ENCODE measurements around the gene CETP. TPM values are rescaled to one million over a fixed set of nuclear protein-coding genes. Genes with fewer than 3 reads are reported as not detected.

The CETP gene
- total and polyA plus RNA-seq, 2 of the 13 experiments (the other 11 are each of a cell fraction or from before 2014, with no cell fraction given), result 0.31 to 9.8 TPM

DNA sequence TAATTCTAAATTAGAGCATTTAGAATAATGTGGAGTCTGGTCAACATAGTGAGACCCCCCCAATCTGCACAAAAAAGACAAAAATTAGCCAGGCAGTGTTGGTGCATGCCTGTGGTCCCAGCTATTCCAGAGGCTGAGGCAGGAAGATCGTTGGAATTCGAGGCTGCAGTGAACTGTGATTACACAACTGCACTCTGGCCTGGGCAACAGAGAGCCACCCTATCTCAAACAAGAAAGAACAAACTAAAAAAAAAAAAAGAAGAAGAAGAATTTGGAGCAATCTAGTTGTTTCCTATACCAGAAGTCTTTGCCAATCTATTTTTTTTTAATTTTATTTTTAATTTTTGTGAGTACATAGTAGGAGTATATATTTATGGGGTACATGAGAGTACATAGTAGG, 6.0 kb downstream of the CETP start (continued):
- TF ChIP-seq, protein P1, sequence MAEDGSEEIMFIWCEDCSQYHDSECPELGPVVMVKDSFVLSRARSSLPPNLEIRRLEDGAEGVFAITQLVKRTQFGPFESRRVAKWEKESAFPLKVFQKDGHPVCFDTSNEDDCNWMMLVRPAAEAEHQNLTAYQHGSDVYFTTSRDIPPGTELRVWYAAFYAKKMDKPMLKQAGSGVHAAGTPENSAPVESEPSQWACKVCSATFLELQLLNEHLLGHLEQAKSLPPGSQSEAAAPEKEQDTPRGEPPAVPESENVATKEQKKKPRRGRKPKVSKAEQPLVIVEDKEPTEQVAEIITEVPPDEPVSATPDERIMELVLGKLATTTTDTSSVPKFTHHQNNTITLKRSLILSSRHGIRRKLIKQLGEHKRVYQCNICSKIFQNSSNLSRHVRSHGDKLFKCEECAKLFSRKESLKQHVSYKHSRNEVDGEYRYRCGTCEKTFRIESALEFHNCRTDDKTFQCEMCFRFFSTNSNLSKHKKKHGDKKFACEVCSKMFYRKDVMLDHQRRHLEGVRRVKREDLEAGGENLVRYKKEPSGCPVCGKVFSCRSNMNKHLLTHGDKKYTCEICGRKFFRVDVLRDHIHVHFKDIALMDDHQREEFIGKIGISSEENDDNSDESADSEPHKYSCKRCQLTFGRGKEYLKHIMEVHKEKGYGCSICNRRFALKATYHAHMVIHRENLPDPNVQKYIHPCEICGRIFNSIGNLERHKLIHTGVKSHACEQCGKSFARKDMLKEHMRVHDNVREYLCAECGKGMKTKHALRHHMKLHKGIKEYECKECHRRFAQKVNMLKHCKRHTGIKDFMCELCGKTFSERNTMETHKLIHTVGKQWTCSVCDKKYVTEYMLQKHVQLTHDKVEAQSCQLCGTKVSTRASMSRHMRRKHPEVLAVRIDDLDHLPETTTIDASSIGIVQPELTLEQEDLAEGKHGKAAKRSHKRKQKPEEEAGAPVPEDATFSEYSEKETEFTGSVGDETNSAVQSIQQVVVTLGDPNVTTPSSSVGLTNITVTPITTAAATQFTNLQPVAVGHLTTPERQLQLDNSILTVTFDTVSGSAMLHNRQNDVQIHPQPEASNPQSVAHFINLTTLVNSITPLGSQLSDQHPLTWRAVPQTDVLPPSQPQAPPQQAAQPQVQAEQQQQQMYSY (CRISPR knock-in tag; IDR thresholded peaks at IDR 0.05), result no peak
- TF ChIP-seq ZNF451 (CRISPR knock-in tag; IDR thresholded peaks at IDR 0.05) (no peak), ZNF788 (CRISPR knock-in tag; IDR thresholded peaks at IDR 0.05; ENCODE audit: borderline replicate concordance) (peak; percentile 65; the same call in 1 of the 2 replicates), TEF (CRISPR knock-in tag; IDR thresholded peaks at IDR 0.05) (peak; percentile 94), CEBPG (CRISPR knock-in tag; IDR thresholded peaks at IDR 0.05) (peak; percentile 97), AHR (CRISPR knock-in tag; IDR thresholded peaks at IDR 0.05) (no peak), ZNF121 (CRISPR knock-in tag; IDR thresholded peaks at IDR 0.05) (peak; percentile 82), ZNF207 (IDR thresholded peaks at IDR 0.05; ENCODE audit: borderline replicate concordance) (no peak), NR1H2 (CRISPR knock-in tag; IDR thresholded peaks at IDR 0.05; ENCODE audit: borderline replicate concordance, low read depth) (no peak), MTERF4 (CRISPR knock-in tag; IDR thresholded peaks at IDR 0.05) (no peak), CBX1 (IDR thresholded peaks at IDR 0.05; ENCODE audit: low read depth) (no peak), KAT8 (CRISPR knock-in tag; IDR thresholded peaks at IDR 0.05) (peak; percentile 65), CBFB (CRISPR knock-in tag; IDR thresholded peaks at IDR 0.05) (no peak), RBFOX2 (IDR thresholded peaks at IDR 0.05; ENCODE audit: low read depth, low read length) (no peak), PAWR (CRISPR knock-in tag; IDR thresholded peaks at IDR 0.05; ENCODE audit: borderline replicate concordance) (no peak), GATA4 (IDR thresholded peaks at IDR 0.05; ENCODE audit: borderline replicate concordance, low read depth) (no peak), ZNF432 (CRISPR knock-in tag; IDR thresholded peaks at IDR 0.05; ENCODE audit: borderline replicate concordance) (no peak), MAF1 (CRISPR knock-in tag; IDR thresholded peaks at IDR 0.05; ENCODE audit: borderline replicate concordance) (no peak), ZMYM4 (CRISPR knock-in tag; IDR thresholded peaks at IDR 0.05) (peak; percentile 71), MED1 (CRISPR knock-in tag; IDR thresholded peaks at IDR 0.05) (peak; percentile 79), DRAP1 (CRISPR knock-in tag; IDR thresholded peaks at IDR 0.05) (0 out of 2 replicates have a peak, but pooled peaks have one; percentile 35), CEBPB (IDR thresholded peaks at IDR 0.05; ENCODE audit: borderline replicate concordance, low read depth, low read length) (peak; percentile 95)
- TF ChIP-seq, protein P2, sequence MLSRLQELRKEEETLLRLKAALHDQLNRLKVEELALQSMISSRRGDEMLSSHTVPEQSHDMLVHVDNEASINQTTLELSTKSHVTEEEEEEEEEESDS (CRISPR knock-in tag; IDR thresholded peaks at IDR 0.05; ENCODE audit: borderline replicate concordance), result no peak
- TF ChIP-seq, protein P3, sequence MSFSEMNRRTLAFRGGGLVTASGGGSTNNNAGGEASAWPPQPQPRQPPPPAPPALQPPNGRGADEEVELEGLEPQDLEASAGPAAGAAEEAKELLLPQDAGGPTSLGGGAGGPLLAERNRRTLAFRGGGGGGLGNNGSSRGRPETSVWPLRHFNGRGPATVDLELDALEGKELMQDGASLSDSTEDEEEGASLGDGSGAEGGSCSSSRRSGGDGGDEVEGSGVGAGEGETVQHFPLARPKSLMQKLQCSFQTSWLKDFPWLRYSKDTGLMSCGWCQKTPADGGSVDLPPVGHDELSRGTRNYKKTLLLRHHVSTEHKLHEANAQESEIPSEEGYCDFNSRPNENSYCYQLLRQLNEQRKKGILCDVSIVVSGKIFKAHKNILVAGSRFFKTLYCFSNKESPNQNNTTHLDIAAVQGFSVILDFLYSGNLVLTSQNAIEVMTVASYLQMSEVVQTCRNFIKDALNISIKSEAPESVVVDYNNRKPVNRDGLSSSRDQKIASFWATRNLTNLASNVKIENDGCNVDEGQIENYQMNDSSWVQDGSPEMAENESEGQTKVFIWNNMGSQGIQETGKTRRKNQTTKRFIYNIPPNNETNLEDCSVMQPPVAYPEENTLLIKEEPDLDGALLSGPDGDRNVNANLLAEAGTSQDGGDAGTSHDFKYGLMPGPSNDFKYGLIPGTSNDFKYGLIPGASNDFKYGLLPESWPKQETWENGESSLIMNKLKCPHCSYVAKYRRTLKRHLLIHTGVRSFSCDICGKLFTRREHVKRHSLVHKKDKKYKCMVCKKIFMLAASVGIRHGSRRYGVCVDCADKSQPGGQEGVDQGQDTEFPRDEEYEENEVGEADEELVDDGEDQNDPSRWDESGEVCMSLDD (CRISPR knock-in tag; IDR thresholded peaks at IDR 0.05; ENCODE audit: borderline replicate concordance), result 0 out of 2 replicates have a peak, but pooled peaks have one; percentile 32
